Activated T-cell treated with anti-CD3 and anti-CD28 coated beads, Interleukin-2, amount 50 U/mL, for 24 hours (primary cell): ENCODE measurements around the gene KLF17.
"Not testable (repeated sequence)": the region's sequence is repeated elsewhere in the genome, so short reads cannot be mapped to it uniquely, and the experiment has no call there.

ENCODE experiments used
- DNase-seq: peaks from one replicate; pipeline ENCODE4 v3.0.0-alpha.2; 2020
- H3K27ac Mint-ChIP-seq: 2 replicates; pipeline ENCODE4 v1.8.0; 2020; ENCODE audit warnings: mild to moderate bottlenecking, mixed read lengths
- H3K27me3 Mint-ChIP-seq: 2 replicates; pipeline ENCODE4 v1.8.0; 2020; ENCODE audit warnings: mixed read lengths
- H3K36me3 Mint-ChIP-seq: 2 replicates; pipeline ENCODE4 v1.8.0; 2020; ENCODE audit warnings: low read depth, mixed read lengths
- H3K4me1 Mint-ChIP-seq: 2 replicates; pipeline ENCODE4 v1.8.0; 2020; ENCODE audit warnings: low read depth, mixed read lengths
- H3K4me3 Mint-ChIP-seq: 2 replicates; pipeline ENCODE4 v1.8.0; 2020; ENCODE audit warnings: mild to moderate bottlenecking, moderate library complexity, mixed read lengths
- H3K9me3 Mint-ChIP-seq: 2 replicates; pipeline ENCODE4 v1.8.0; 2020; ENCODE audit warnings: mixed read lengths

The KLF17 gene

GRCh38 chr1:44129616-44130500 lies 11.2 kb downstream of the KLF17 start:
- H3K27me3 Mint-ChIP-seq: peaks cover 27% of the 10 kb centered on the region
- no peak overlapping the region for H3K27ac Mint-ChIP-seq
- H3K4me1 Mint-ChIP-seq: no peaks in the 10 kb centered on the region
- H3K36me3 Mint-ChIP-seq: no peaks in the 10 kb centered on the region
- no peak for DNase-seq
- no peak overlapping the region for H3K4me3 Mint-ChIP-seq
- H3K9me3 Mint-ChIP-seq: no peaks in the 10 kb centered on the region

GRCh38 chr1:44131411-44131810 lies 12.8 kb downstream of the KLF17 start:
- Mint-ChIP-seq H3K27ac (no peak overlapping the region), H3K27me3 (peaks cover 17% of the 10 kb centered on the region), H3K36me3 (no peaks in the 10 kb centered on the region), H3K4me1 (no peaks in the 10 kb centered on the region), H3K9me3 (no peaks in the 10 kb centered on the region), H3K4me3 (no peak overlapping the region)
- DNase-seq: no peak

- H3K4me3 Mint-ChIP-seq: no peak overlapping the region
- H3K9me3 Mint-ChIP-seq: no peaks in the 10 kb centered on the region
- no peak for DNase-seq
- H3K27ac Mint-ChIP-seq: no peak overlapping the region
- H3K27me3 Mint-ChIP-seq: peaks cover 15% of the 10 kb centered on the region
- no peaks in the 10 kb centered on the region for H3K4me1 Mint-ChIP-seq
- H3K36me3 Mint-ChIP-seq: no peaks in the 10 kb centered on the region
Measured at GRCh38 chr1:44134071-44134920, 15.7 kb downstream of the KLF17 start.

GRCh38 chr1:44135886-44136285 lies 17.3 kb downstream of the KLF17 start:
- H3K36me3 Mint-ChIP-seq: no peaks in the 10 kb centered on the region
- no peaks in the 10 kb centered on the region for H3K9me3 Mint-ChIP-seq
- H3K27ac Mint-ChIP-seq: no peak overlapping the region
- H3K4me3 Mint-ChIP-seq: no peak overlapping the region
- H3K4me1 Mint-ChIP-seq: no peaks in the 10 kb centered on the region
- H3K27me3 Mint-ChIP-seq: peaks cover 12% of the 10 kb centered on the region
- no peak for DNase-seq

- no peaks in the 10 kb centered on the region for H3K36me3 Mint-ChIP-seq
- H3K27ac Mint-ChIP-seq: no peak overlapping the region
- DNase-seq: no peak
- no peaks in the 10 kb centered on the region for H3K4me1 Mint-ChIP-seq
- H3K27me3 Mint-ChIP-seq: peaks cover 19% of the 10 kb centered on the region
- H3K4me3 Mint-ChIP-seq: no peak overlapping the region
- no peaks in the 10 kb centered on the region for H3K9me3 Mint-ChIP-seq
Measured at GRCh38 chr1:44138239-44138638, 19.6 kb downstream of the KLF17 start.

GRCh38 chr1:44139565-44139964 lies 20.9 kb downstream of the KLF17 start:
- DNase-seq, H3K36me3 Mint-ChIP-seq, H3K4me3 Mint-ChIP-seq, H3K9me3 Mint-ChIP-seq, H3K4me1 Mint-ChIP-seq, H3K27ac Mint-ChIP-seq: not testable (repeated sequence)
- peaks cover 16% of the 10 kb centered on the region for H3K27me3 Mint-ChIP-seq

- Mint-ChIP-seq H3K4me3 (no peak within 1 kb of the TSS), H3K4me1 (no peaks in the 10 kb centered on the region), H3K36me3 (peaks cover 2% of the 10 kb centered on the region), H3K27me3 (peaks cover 16% of the 10 kb centered on the region), H3K27ac (no peak within 1 kb of the TSS), H3K9me3 (peaks cover 14% of the 10 kb centered on the region)
- no peak for DNase-seq
Measured at GRCh38 chr1:44141531-44141930, 22.9 kb downstream of the KLF17 start, which contains the start of gene KLF18. Gene KLF18 (minus strand): TSS chr1:44141631. CDS start chr1:44141631, 0 bp downstream.

- Mint-ChIP-seq H3K4me3 (no peak overlapping the region), H3K9me3 (peaks cover 17% of the 10 kb centered on the region), H3K36me3 (peaks cover 2% of the 10 kb centered on the region), H3K27me3 (peaks cover 11% of the 10 kb centered on the region), H3K4me1 (no peaks in the 10 kb centered on the region), H3K27ac (no peak overlapping the region)
- no peak for DNase-seq
Measured at GRCh38 chr1:44144962-44145756, 26.5 kb downstream of the KLF17 start.

- no peak for DNase-seq
- Mint-ChIP-seq H3K36me3 (peaks cover 2% of the 10 kb centered on the region), H3K4me3 (no peak overlapping the region), H3K27me3 (peaks cover 17% of the 10 kb centered on the region), H3K9me3 (peaks cover 17% of the 10 kb centered on the region), H3K4me1 (peaks cover 11% of the 10 kb centered on the region), H3K27ac (no peak overlapping the region)
Measured at GRCh38 chr1:44146536-44147361, 28.1 kb downstream of the KLF17 start.

- peaks cover 22% of the 10 kb centered on the region for H3K27me3 Mint-ChIP-seq
- no peak for DNase-seq
- H3K4me3 Mint-ChIP-seq: no peak overlapping the region
- peaks cover 17% of the 10 kb centered on the region for H3K9me3 Mint-ChIP-seq
- peaks cover 2% of the 10 kb centered on the region for H3K36me3 Mint-ChIP-seq
- H3K4me1 Mint-ChIP-seq: peaks cover 19% of the 10 kb centered on the region
- H3K27ac Mint-ChIP-seq: no peak overlapping the region
Measured at GRCh38 chr1:44147582-44147981, 29.0 kb downstream of the KLF17 start.

GRCh38 chr1:44151332-44151731 lies 32.7 kb downstream of the KLF17 start:
- H3K27me3 Mint-ChIP-seq: peaks cover 29% of the 10 kb centered on the region
- H3K4me1 Mint-ChIP-seq: peaks cover 19% of the 10 kb centered on the region

GRCh38 chr1:44151808-44152207 lies 33.2 kb downstream of the KLF17 start:
- Mint-ChIP-seq H3K4me1 (peaks cover 19% of the 10 kb centered on the region), H3K36me3 (no peaks in the 10 kb centered on the region), H3K27me3 (peaks cover 29% of the 10 kb centered on the region), H3K9me3 (peaks cover under 1% of the 10 kb centered on the region), H3K4me3 (no peak overlapping the region), H3K27ac (no peak overlapping the region)
- DNase-seq: no peak

More at GRCh38 chr1:44151332-44151731, 32.7 kb downstream of the KLF17 start:
- no peak overlapping the region for H3K4me3 Mint-ChIP-seq
- peaks cover 5% of the 10 kb centered on the region for H3K9me3 Mint-ChIP-seq
- H3K36me3 Mint-ChIP-seq: no peaks in the 10 kb centered on the region
- no peak for DNase-seq
- H3K27ac Mint-ChIP-seq: no peak overlapping the region

GRCh38 chr1:44152692-44153091 lies 34.1 kb downstream of the KLF17 start:
- H3K36me3 Mint-ChIP-seq: no peaks in the 10 kb centered on the region
- peaks cover 19% of the 10 kb centered on the region for H3K4me1 Mint-ChIP-seq
- no peak for DNase-seq
- no peak overlapping the region for H3K4me3 Mint-ChIP-seq
- H3K27ac Mint-ChIP-seq: no peak overlapping the region
- no peaks in the 10 kb centered on the region for H3K9me3 Mint-ChIP-seq
- peaks cover 29% of the 10 kb centered on the region for H3K27me3 Mint-ChIP-seq
